Duodenal mucosa (tissue), 2 donors: ENCODE results near the gene SLC36A3.
"Not testable (repeated sequence)": the region's sequence is repeated elsewhere in the genome, so short reads cannot be mapped to it uniquely, and the experiment has no call there.

Source experiments
- H3K27ac ChIP-seq: one replicate; pipeline ENCODE4 v1.7.0; 2013; ENCODE audit warnings: low read depth, low read length
- H3K27me3 ChIP-seq, 2 donors: one replicate each; pipeline ENCODE4 v1.7.0; 2013; ENCODE audit warnings: low read length in 2 of 2, control low read depth in 1 of 2; ENCODE audit not compliant: insufficient read depth in 2 of 2, control insufficient read depth in 1 of 2
- H3K36me3 ChIP-seq, 2 donors: one replicate each; pipeline ENCODE4 v1.7.0; 2013; ENCODE audit warnings: low read length in 2 of 2, control low read depth in 1 of 2; ENCODE audit not compliant: insufficient read depth in 2 of 2, control insufficient read depth in 1 of 2
- H3K4me1 ChIP-seq, 2 donors: one replicate each; pipeline ENCODE4 v1.7.0; 2013; ENCODE audit warnings: low read length in 2 of 2, control low read depth in 1 of 2; ENCODE audit not compliant: insufficient read depth in 2 of 2, control insufficient read depth in 1 of 2
- H3K4me3 ChIP-seq, 2 donors: one replicate each; pipeline ENCODE4 v1.7.0; 2013; ENCODE audit warnings: low read length in 2 of 2, low read depth in 1 of 2
- H3K9ac ChIP-seq, 2 donors: one replicate each; pipeline ENCODE4 v1.7.0; 2013; ENCODE audit warnings: low read length in 2 of 2, low read depth in 1 of 2
- H3K9me3 ChIP-seq, 2 donors: one replicate each; pipeline ENCODE4 v1.7.0; 2013; ENCODE audit warnings: low read length in 2 of 2, control low read depth in 1 of 2; ENCODE audit not compliant: control insufficient read depth in 1 of 2

The SLC36A3 gene

GRCh38 chr5:151267491-151268260 is 35.9 kb downstream of the SLC36A3 start:
- no peaks in the 10 kb centered on the region for H3K27me3 ChIP-seq
- H3K9me3 ChIP-seq, result no peaks in the 10 kb centered on the region

GRCh38 chr5:151264113-151264512 is 39.5 kb downstream of the SLC36A3 start:
- peaks cover 8 to 29% of the 10 kb centered on the region in 2 donors for H3K36me3 ChIP-seq
- no peaks in the 10 kb centered on the region for H3K27me3 ChIP-seq
- no peak overlapping the region for H3K27ac ChIP-seq
- H3K9me3 ChIP-seq, result no peaks in the 10 kb centered on the region
- H3K4me1 ChIP-seq, result peaks cover under 1 to 7% of the 10 kb centered on the region in 2 donors
- no peak overlapping the region for H3K9ac ChIP-seq
- H3K4me3 ChIP-seq, result no peak overlapping the region

More at GRCh38 chr5:151267491-151268260, 35.9 kb downstream of the SLC36A3 start:
- Histone ChIP-seq H3K27ac (no peak overlapping the region), H3K36me3 (peaks cover 8 to 34% of the 10 kb centered on the region in 2 donors), H3K4me1 (peaks cover 0 to 7% of the 10 kb centered on the region in 2 donors), H3K4me3 (no peak overlapping the region), H3K9ac (no peak overlapping the region)

- H3K4me1 ChIP-seq, result peaks cover 7 to 11% of the 10 kb centered on the region in 2 donors
- no peak overlapping the region for H3K4me3 ChIP-seq
- H3K36me3 ChIP-seq, result peaks cover 8 to 22% of the 10 kb centered on the region in 2 donors
- H3K27me3 ChIP-seq, result no peaks in the 10 kb centered on the region
- H3K9ac ChIP-seq, result no peak overlapping the region
- H3K9me3 ChIP-seq, result no peaks in the 10 kb centered on the region
- H3K27ac ChIP-seq, result no peak overlapping the region
Observed at GRCh38 chr5:151262532-151262931, 41.0 kb downstream of the SLC36A3 start.

DNA sequence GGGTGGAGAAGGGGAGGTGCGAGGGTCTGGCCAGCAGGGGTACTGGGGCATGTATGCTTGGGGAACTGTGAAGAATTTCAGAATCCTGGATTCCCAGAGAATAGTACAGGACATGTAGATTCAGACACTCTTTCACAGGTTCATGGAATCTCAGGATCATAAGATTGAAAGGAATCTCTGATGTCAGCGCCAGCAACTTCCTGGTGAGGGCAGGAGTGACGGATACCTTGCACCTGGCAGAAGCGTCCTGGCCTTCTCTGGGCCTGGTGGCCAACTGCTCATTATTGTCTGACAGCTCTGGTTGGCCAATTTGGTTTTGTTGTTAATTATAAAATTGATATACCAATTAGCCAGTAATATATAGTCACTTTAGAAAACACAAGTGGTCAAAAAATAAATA is 43.6 kb downstream of the SLC36A3 start:
- Histone ChIP-seq H3K9ac (no peak overlapping the region), H3K27me3 (no peaks in the 10 kb centered on the region), H3K9me3 (no peaks in the 10 kb centered on the region), H3K36me3 (peaks cover 0 to 6% of the 10 kb centered on the region in 2 donors), H3K4me3 (no peak overlapping the region), H3K4me1 (peaks cover 7 to 19% of the 10 kb centered on the region in 2 donors), H3K27ac (no peak overlapping the region)

DNA sequence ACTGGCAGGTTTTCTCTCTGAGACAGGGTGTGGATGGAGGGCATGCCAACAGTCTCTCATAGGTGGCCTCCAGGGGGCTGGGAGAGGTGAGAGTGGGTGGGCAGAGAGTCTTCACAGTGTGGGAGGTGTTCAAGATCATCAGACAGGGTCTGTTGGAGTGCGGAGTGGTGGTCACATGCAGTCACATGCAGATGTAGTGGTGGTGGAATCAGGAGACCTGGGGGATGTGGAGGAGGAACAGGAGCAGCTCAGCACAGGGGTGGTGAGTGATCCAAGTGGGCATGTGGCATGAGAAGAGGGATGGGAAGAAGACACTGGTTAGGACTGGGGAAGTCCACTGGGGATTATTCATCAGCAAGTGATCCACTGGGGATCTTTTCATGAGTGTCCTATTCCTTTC is 44.8 kb downstream of the SLC36A3 start:
- H3K9ac ChIP-seq, result no peak overlapping the region
- peaks cover 11 to 27% of the 10 kb centered on the region in 2 donors for H3K4me1 ChIP-seq
- no peaks in the 10 kb centered on the region for H3K9me3 ChIP-seq
- H3K36me3 ChIP-seq, result peaks cover 0 to 6% of the 10 kb centered on the region in 2 donors
- no peaks in the 10 kb centered on the region for H3K27me3 ChIP-seq
- H3K4me3 ChIP-seq, result no peak overlapping the region
- no peak overlapping the region for H3K27ac ChIP-seq

DNA sequence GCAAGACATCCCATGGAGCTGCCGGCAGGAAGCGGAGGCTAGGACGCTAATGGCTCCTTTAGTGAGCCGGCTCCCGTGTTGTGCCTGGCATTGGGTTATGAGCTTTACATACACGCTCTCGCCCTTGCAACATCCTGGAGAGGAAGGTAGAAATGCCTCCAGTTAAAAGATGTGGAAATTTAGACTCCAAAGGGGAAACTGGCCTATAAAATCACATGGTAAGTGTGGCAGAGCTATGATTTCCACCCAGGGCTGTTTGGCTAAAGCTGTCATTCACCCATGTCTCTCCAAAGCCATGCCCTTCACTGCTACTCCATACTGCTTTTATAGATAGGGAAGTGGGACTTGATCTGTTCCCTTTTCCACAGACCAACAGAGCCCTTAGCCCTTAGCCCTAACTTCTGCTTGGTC is 45.4 kb downstream of the SLC36A3 start:
- Histone ChIP-seq H3K9ac (no peak overlapping the region), H3K4me3 (no peak overlapping the region), H3K9me3 (no peaks in the 10 kb centered on the region), H3K4me1 (peaks cover 10 to 33% of the 10 kb centered on the region in 2 donors), H3K27ac (no peak overlapping the region), H3K27me3 (no peaks in the 10 kb centered on the region), H3K36me3 (peaks cover 0 to 6% of the 10 kb centered on the region in 2 donors)

DNA sequence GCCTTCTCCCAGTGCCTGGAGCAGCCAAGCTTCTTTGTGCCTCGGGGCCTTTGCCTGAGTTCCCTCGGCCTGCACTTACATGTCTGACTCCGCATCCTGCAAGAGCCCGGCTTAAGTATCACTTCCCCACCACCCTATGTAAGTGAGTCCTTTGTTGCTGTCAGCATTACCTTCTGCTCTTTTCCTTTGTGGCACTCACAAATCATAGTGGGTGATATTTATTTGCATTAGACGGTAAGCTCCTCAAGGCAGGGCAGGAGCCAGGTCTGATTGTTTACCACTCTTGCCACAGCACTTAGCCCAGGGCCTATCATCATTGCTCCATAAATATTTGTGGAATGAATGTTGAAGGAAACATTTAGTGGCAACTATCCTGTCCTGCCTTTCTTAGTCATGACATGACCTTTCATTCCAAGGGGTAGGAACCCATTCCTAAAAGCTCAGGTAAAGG is 45.8 kb downstream of the SLC36A3 start:
- H3K27ac ChIP-seq, result no peak overlapping the region
- peaks cover 10 to 33% of the 10 kb centered on the region in 2 donors for H3K4me1 ChIP-seq
- H3K27me3 ChIP-seq, result no peaks in the 10 kb centered on the region
- no peak overlapping the region for H3K4me3 ChIP-seq
- peaks cover 0 to 6% of the 10 kb centered on the region in 2 donors for H3K36me3 ChIP-seq
- H3K9me3 ChIP-seq, result no peaks in the 10 kb centered on the region
- no peak overlapping the region for H3K9ac ChIP-seq

- Histone ChIP-seq H3K4me3 (no peak overlapping the region), H3K4me1 (peaks cover 10 to 39% of the 10 kb centered on the region in 2 donors)
Observed at GRCh38 chr5:151255621-151256286, 47.8 kb downstream of the SLC36A3 start.

GRCh38 chr5:151254990-151255389 is 48.6 kb downstream of the SLC36A3 start:
- not testable (repeated sequence) for H3K27ac ChIP-seq, H3K4me3 ChIP-seq, H3K9me3 ChIP-seq, H3K36me3 ChIP-seq, H3K9ac ChIP-seq, H3K27me3 ChIP-seq
- H3K4me1 ChIP-seq, result peaks cover 10 to 43% of the 10 kb centered on the region in 2 donors

More at GRCh38 chr5:151255621-151256286, 47.8 kb downstream of the SLC36A3 start:
- H3K9me3 ChIP-seq, result no peaks in the 10 kb centered on the region
- no peak overlapping the region for H3K9ac ChIP-seq
- no peaks in the 10 kb centered on the region for H3K36me3 ChIP-seq
- H3K27ac ChIP-seq, result no peak overlapping the region
- H3K27me3 ChIP-seq, result no peaks in the 10 kb centered on the region

DNA sequence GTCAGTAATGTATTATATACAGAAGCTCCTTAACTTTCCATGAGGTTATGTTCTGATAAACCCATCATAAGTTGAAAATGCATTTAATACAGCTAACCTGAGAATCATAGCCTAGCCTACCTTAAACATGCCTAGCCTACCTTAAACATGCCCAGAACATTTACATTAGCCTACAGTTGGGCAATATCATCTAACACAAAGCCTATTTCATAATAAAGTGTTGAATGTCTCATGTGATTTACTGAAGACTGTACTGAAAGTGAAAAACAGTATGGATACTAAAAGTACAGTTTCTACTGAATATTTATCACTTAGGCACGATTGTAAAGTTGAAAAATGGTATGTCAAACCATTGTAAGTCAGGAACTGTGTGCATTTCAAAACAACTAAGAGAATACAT is 49.0 kb downstream of the SLC36A3 start:
- no peak overlapping the region for H3K27ac ChIP-seq
- H3K27me3 ChIP-seq, result no peaks in the 10 kb centered on the region
- peaks cover 10 to 43% of the 10 kb centered on the region in 2 donors for H3K4me1 ChIP-seq
- no peaks in the 10 kb centered on the region for H3K9me3 ChIP-seq
- no peak overlapping the region for H3K9ac ChIP-seq
- H3K36me3 ChIP-seq, result no peaks in the 10 kb centered on the region
- peak overlapping the region; percentile 1 to 76 for H3K4me3 ChIP-seq
